ENCODE data around the gene DHRS11. TPM values are rescaled to one million over a fixed set of nuclear protein-coding genes. Genes with fewer than 3 reads are reported as not detected.
A peak's percentile ranks its signal among the peaks of the same experiment; 100 is the strongest.

DHRS11 gene
- total and polyA plus RNA-seq, 2 of the 8 experiments (the other 6 are each of a cell fraction or from before 2014, with no cell fraction given), result 29.5 to 63.3 TPM

DNA sequence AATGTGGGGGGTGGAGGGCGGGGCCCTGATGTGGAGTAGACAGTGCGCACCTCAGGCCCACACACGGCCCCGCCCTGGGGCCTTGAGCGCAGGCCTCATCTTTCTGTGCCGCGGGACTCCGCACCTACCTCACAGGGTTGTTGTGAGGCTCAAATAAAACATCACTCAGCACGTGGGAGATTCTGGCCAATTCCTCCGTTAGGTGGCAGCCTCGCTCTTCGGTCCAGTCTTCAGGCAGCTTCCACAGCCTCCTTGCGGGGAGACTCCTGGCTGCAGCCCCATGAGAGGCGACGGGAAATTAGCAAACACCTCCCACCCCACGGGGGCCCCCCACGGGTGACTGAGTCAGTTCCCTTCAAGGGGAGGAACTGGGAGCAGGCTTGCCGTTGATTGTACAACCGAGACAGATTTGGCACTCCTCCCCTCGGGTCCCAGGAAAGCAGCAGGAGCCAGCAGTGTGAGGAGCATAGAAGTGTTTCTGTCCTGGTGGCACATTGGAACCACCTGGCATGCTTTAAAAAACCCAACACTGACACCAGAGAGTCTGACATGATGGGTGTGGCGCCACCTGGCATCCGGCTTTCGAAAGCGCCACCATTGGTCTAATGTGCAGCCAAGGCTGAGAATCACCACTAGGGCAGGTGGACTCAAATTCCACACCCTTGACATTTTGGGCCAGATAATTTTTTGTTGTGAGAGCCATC, 17.3 kb downstream of the DHRS11 start (continued):
- TF ChIP-seq, protein P1, sequence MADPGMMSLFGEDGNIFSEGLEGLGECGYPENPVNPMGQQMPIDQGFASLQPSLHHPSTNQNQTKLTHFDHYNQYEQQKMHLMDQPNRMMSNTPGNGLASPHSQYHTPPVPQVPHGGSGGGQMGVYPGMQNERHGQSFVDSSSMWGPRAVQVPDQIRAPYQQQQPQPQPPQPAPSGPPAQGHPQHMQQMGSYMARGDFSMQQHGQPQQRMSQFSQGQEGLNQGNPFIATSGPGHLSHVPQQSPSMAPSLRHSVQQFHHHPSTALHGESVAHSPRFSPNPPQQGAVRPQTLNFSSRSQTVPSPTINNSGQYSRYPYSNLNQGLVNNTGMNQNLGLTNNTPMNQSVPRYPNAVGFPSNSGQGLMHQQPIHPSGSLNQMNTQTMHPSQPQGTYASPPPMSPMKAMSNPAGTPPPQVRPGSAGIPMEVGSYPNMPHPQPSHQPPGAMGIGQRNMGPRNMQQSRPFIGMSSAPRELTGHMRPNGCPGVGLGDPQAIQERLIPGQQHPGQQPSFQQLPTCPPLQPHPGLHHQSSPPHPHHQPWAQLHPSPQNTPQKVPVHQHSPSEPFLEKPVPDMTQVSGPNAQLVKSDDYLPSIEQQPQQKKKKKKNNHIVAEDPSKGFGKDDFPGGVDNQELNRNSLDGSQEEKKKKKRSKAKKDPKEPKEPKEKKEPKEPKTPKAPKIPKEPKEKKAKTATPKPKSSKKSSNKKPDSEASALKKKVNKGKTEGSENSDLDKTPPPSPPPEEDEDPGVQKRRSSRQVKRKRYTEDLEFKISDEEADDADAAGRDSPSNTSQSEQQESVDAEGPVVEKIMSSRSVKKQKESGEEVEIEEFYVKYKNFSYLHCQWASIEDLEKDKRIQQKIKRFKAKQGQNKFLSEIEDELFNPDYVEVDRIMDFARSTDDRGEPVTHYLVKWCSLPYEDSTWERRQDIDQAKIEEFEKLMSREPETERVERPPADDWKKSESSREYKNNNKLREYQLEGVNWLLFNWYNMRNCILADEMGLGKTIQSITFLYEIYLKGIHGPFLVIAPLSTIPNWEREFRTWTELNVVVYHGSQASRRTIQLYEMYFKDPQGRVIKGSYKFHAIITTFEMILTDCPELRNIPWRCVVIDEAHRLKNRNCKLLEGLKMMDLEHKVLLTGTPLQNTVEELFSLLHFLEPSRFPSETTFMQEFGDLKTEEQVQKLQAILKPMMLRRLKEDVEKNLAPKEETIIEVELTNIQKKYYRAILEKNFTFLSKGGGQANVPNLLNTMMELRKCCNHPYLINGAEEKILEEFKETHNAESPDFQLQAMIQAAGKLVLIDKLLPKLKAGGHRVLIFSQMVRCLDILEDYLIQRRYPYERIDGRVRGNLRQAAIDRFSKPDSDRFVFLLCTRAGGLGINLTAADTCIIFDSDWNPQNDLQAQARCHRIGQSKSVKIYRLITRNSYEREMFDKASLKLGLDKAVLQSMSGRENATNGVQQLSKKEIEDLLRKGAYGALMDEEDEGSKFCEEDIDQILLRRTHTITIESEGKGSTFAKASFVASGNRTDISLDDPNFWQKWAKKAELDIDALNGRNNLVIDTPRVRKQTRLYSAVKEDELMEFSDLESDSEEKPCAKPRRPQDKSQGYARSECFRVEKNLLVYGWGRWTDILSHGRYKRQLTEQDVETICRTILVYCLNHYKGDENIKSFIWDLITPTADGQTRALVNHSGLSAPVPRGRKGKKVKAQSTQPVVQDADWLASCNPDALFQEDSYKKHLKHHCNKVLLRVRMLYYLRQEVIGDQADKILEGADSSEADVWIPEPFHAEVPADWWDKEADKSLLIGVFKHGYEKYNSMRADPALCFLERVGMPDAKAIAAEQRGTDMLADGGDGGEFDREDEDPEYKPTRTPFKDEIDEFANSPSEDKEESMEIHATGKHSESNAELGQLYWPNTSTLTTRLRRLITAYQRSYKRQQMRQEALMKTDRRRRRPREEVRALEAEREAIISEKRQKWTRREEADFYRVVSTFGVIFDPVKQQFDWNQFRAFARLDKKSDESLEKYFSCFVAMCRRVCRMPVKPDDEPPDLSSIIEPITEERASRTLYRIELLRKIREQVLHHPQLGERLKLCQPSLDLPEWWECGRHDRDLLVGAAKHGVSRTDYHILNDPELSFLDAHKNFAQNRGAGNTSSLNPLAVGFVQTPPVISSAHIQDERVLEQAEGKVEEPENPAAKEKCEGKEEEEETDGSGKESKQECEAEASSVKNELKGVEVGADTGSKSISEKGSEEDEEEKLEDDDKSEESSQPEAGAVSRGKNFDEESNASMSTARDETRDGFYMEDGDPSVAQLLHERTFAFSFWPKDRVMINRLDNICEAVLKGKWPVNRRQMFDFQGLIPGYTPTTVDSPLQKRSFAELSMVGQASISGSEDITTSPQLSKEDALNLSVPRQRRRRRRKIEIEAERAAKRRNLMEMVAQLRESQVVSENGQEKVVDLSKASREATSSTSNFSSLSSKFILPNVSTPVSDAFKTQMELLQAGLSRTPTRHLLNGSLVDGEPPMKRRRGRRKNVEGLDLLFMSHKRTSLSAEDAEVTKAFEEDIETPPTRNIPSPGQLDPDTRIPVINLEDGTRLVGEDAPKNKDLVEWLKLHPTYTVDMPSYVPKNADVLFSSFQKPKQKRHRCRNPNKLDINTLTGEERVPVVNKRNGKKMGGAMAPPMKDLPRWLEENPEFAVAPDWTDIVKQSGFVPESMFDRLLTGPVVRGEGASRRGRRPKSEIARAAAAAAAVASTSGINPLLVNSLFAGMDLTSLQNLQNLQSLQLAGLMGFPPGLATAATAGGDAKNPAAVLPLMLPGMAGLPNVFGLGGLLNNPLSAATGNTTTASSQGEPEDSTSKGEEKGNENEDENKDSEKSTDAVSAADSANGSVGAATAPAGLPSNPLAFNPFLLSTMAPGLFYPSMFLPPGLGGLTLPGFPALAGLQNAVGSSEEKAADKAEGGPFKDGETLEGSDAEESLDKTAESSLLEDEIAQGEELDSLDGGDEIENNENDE (IDR thresholded peaks at IDR 0.05; ENCODE audit: insufficient replicate concordance, low read length), result no peak
- TF ChIP-seq TAF7 (optimal IDR thresholded peaks at IDR 0.05; ENCODE audit: borderline replicate concordance, low read depth, low read length) (no peak), EGR1 (IDR thresholded peaks at IDR 0.05; ENCODE audit: borderline replicate concordance, low read depth, low read length) (no peak), GTF2F1 (IDR thresholded peaks at IDR 0.05; ENCODE audit: borderline replicate concordance, low read depth, low read length) (no peak), JUN (IDR thresholded peaks at IDR 0.05; ENCODE audit: low read depth, low read length) (no peak), TEAD4 (IDR thresholded peaks at IDR 0.05; ENCODE audit: low read depth, low read length) (0 out of 2 replicates have a peak, but pooled peaks have one; percentile 3), SAP30 (IDR thresholded peaks at IDR 0.05; ENCODE audit: insufficient read depth, insufficient replicate concordance, low read length) (no peak), ASH2L (IDR thresholded peaks at IDR 0.05; ENCODE audit: low read length) (no peak), SP1 (IDR thresholded peaks at IDR 0.05; ENCODE audit: low read depth, low read length) (no peak)
- TF ChIP-seq, protein P2, sequence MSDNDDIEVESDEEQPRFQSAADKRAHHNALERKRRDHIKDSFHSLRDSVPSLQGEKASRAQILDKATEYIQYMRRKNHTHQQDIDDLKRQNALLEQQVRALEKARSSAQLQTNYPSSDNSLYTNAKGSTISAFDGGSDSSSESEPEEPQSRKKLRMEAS (IDR thresholded peaks at IDR 0.05), result peak; percentile 81
